Measurements from ENCODE around the gene ABCC1.

Gene ABCC1

DNA sequence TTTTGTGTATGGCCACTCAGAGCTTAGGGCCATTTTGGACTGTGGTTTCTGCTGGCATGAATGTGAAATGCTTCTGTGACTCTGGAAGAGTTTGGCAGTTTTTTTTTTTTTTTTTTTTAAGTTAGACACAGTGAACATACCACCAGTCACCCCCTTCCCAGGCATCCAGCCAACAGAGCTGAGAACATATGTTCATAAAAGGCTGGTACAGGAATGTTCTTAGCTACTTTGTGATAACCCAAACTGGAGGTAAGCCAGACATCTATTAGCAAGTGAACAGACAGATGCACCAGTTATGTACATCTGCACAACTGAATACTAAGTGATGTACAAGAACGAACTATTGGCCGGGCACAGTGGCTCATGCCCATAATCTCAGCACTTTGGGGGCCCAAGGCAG lies 92.7 kb downstream of the ABCC1 start:
- peak; percentile 92 for DNase-seq (ENCODE audit: low read depth, low spot score)
- POLR2A ChIA-PET = interaction anchor here (0.6 to 0.9 kb wide), 3 partner anchors 9 to 1476 kb away, joined by 3 to 4 read pairs (median 3); no protein-coding TSS in a partner anchor
- CTCF ChIA-PET = interaction anchor here (1.1 to 1.8 kb wide), 4 partner anchors 10 to 168 kb away, joined by 3 to 8 read pairs (median 4); no protein-coding TSS in a partner anchor
- TF ChIP-seq, protein P1, sequence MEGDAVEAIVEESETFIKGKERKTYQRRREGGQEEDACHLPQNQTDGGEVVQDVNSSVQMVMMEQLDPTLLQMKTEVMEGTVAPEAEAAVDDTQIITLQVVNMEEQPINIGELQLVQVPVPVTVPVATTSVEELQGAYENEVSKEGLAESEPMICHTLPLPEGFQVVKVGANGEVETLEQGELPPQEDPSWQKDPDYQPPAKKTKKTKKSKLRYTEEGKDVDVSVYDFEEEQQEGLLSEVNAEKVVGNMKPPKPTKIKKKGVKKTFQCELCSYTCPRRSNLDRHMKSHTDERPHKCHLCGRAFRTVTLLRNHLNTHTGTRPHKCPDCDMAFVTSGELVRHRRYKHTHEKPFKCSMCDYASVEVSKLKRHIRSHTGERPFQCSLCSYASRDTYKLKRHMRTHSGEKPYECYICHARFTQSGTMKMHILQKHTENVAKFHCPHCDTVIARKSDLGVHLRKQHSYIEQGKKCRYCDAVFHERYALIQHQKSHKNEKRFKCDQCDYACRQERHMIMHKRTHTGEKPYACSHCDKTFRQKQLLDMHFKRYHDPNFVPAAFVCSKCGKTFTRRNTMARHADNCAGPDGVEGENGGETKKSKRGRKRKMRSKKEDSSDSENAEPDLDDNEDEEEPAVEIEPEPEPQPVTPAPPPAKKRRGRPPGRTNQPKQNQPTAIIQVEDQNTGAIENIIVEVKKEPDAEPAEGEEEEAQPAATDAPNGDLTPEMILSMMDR (IDR thresholded peaks at IDR 0.05; ENCODE audit: insufficient read depth, low read length, missing control alignments) = no peak
- no peak overlapping the region for H3K4me3 ChIP-seq (ENCODE audit: low read depth, low read length)

DNA sequence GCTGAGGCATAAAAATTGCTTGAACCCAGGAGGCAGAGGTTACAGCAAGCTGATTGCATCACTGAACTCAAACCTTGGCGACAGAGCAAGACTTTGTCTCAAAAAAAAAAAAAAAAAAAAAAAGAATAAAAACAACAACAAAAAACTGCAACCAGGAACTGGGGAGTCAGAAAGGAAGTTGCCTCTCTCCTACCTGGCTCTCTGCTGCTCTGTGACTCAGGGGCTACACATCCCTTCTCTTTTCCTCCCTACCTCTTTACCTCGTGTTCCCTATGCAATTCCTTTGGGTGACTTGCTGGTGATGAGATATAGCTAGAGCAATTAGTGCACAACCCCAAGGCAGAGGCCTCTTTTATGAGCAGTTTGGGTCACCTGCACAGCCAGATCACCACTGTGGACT lies 95.9 kb downstream of the ABCC1 start:
- DNase-seq (ENCODE audit: low read depth, low spot score) = no peak
- H3K4me3 ChIP-seq (ENCODE audit: low read depth, low read length) = no peak overlapping the region
- TF ChIP-seq, protein P1 (IDR thresholded peaks at IDR 0.05; ENCODE audit: insufficient read depth, low read length, missing control alignments) = no peak
- ChIA-PET POLR2A (no interaction called here), CTCF (interaction anchor here (1.4 to 2.3 kb wide), 3 partner anchors 9 to 171 kb away, joined by 3 to 16 read pairs (median 6); no protein-coding TSS in a partner anchor)

DNA sequence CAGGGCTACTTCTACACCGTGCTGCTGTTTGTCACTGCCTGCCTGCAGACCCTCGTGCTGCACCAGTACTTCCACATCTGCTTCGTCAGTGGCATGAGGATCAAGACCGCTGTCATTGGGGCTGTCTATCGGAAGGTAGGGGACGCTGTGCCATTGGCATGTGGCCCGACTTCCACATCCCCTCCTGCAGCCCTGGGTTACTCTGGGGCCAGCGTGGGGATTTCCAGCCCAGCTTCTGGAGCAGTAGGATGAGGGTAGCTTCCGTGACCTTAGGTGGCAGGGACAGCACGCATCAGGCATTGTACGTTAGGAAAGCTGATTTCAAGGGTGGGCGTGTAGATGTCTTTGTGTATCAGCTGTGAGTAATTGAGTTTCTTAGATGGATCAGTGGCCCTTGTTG lies 96.5 kb downstream of the ABCC1 start:
- ChIA-PET POLR2A (interaction anchor here (1.1 kb wide), 1 partner anchor 23 kb away, joined by 3 read pairs; no protein-coding TSS in a partner anchor), CTCF (interaction anchor here (1.4 to 2.3 kb wide), 3 partner anchors 8 to 172 kb away, joined by 3 to 16 read pairs (median 6); no protein-coding TSS in a partner anchor)
- no peak for DNase-seq (ENCODE audit: low read depth, low spot score)
- TF ChIP-seq, protein P1 (IDR thresholded peaks at IDR 0.05; ENCODE audit: insufficient read depth, low read length, missing control alignments) = no peak
- H3K4me3 ChIP-seq (ENCODE audit: low read depth, low read length) = no peak overlapping the region

DNA sequence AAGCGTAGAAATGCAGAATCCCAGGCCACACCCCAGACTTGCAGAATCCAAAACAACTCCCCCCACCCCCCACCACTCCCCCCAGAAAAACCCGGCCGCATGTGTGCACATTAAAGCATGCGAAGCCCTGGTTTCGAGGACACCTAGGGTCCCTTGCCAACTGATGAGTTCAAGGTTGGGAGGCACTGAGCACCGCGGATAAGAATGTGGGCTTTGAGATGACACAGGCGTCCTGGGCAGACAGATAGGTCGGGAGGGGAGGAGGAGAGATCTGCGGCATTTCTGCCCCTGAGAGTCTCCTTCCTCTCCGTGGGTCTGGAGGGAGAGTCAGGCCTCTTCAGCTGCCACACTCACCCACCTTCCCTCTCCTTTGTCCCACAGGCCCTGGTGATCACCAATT lies 98.3 kb downstream of the ABCC1 start:
- H3K4me3 ChIP-seq (ENCODE audit: low read depth, low read length) = no peak overlapping the region
- TF ChIP-seq, protein P1 (IDR thresholded peaks at IDR 0.05; ENCODE audit: insufficient read depth, low read length, missing control alignments) = no peak
- no peak for DNase-seq (ENCODE audit: low read depth, low spot score)
- CTCF ChIA-PET = no interaction called here
- POLR2A ChIA-PET = no interaction called here

DNA sequence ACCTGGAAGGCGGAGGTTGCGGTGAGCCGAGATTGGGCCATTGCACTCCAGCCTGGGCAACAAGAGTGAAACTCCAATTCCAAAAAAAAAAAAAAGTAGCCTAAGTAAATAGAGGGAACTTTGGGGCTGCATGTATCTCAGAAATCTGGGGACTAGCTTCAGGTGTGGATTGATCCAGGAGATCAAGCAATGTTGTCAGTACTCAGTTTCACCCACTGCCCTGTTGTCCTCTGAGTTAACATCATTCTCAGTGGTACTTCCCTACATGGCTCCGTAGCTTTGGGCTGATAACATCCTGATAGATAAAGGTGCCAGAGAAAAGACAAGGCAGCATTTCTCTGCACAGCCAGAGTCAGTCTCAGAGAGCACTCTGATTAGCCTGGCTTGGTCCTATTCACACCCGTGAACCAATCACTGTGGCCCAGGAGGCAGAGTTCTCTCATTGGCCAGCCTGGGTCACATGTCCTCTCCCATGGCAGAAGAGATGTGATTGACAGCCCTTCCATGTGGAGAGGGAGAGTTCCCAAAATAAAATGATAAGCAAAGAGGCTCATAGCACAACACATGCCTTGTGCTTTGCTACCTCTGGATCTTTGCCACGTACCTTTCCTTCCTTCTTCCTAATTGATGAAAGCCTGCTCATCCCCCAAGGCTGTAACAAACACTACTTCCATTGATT lies 99.6 kb downstream of the ABCC1 start:
- DNase-seq (ENCODE audit: low read depth, low spot score) = no peak
- no peak overlapping the region for H3K4me3 ChIP-seq (ENCODE audit: low read depth, low read length)
- POLR2A ChIA-PET = no interaction called here
- TF ChIP-seq, protein P1 (IDR thresholded peaks at IDR 0.05; ENCODE audit: insufficient read depth, low read length, missing control alignments) = no peak
- CTCF ChIA-PET = interaction anchor here (1.1 kb wide), 1 partner anchor 12 kb away, joined by 4 read pairs; no protein-coding TSS in a partner anchor

DNA sequence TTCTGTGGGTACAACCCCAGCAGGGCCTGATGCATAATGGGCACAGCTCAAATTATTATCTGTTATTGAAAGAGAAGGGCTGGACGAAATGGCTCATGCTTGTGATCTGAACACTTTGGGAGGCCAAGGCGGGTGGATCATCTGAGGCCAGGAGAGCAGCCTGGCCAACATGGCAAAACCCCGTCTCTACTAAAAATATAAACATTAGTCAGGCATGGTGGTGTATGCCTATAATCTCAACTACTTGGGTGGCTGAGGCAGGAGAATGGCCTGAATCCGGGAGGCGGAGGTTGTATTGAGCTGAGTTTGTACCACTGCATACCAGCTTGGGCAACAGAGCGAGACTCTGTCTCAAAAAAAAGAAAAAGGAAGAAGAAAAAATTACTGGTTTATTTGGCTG lies 100.7 kb downstream of the ABCC1 start:
- ChIA-PET CTCF (no interaction called here), POLR2A (interaction anchor here (1.4 kb wide), 1 partner anchor 162 kb away, joined by 4 read pairs; the partner anchor contains the start of gene CEP20)
- TF ChIP-seq, protein P1 (IDR thresholded peaks at IDR 0.05; ENCODE audit: insufficient read depth, low read length, missing control alignments) = no peak
- H3K4me3 ChIP-seq (ENCODE audit: low read depth, low read length) = no peak overlapping the region
- DNase-seq (ENCODE audit: low read depth, low spot score) = no peak
